22Rv1 (cell line): ENCODE results near the gene OIP5.
"Not testable (repeated sequence)": the region's sequence is repeated elsewhere in the genome, so short reads cannot be mapped to it uniquely, and the experiment has no call there.

Source experiments
- H3K27ac ChIP-seq: fragments of 450-650 bp; 2 replicates; pipeline ENCODE4 v1.5.1; 2017
- ZFX ChIP-seq: fragments of 450-650 bp; IDR thresholded peaks from 2 replicates; pipeline ENCODE4 v1.6.1; 2017; ENCODE audit warnings: antibody characterized with exemption, borderline replicate concordance
- TF ChIP-seq, protein P1 (sequence below): fragments of 450-650 bp; IDR thresholded peaks from 2 replicates; pipeline ENCODE4 v1.5.1; 2017; ENCODE audit warnings: mild to moderate bottlenecking

Gene OIP5

GRCh38 chr15:41331281-41331680 is 1.1 kb downstream of the OIP5 start:
- no peak for TF ChIP-seq ZFX
- TF ChIP-seq, protein P1, sequence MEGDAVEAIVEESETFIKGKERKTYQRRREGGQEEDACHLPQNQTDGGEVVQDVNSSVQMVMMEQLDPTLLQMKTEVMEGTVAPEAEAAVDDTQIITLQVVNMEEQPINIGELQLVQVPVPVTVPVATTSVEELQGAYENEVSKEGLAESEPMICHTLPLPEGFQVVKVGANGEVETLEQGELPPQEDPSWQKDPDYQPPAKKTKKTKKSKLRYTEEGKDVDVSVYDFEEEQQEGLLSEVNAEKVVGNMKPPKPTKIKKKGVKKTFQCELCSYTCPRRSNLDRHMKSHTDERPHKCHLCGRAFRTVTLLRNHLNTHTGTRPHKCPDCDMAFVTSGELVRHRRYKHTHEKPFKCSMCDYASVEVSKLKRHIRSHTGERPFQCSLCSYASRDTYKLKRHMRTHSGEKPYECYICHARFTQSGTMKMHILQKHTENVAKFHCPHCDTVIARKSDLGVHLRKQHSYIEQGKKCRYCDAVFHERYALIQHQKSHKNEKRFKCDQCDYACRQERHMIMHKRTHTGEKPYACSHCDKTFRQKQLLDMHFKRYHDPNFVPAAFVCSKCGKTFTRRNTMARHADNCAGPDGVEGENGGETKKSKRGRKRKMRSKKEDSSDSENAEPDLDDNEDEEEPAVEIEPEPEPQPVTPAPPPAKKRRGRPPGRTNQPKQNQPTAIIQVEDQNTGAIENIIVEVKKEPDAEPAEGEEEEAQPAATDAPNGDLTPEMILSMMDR, result no peak
- H3K27ac ChIP-seq, result peak overlapping the region; percentile 96

DNA sequence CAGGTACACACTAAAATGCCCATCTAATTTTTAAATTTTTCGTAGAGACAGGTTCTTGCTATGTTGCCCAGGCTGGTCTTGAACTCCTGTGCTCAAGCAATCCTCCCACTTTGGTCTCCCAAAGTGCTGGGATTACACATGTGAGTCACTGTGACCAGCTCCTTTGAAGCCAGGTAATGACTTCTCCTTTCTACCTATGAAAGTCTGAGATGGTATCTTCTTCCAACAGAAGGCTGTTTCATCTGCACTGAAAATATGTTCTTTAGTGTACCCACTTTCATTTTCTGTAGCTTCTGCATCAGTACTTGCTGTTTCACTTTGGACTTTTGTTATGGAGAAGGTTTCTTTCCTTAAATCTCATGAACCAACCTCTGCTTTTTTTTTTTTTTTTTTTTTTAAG is 8.8 kb downstream of the OIP5 start:
- no peak overlapping the region for H3K27ac ChIP-seq
- no peak for TF ChIP-seq ZFX
- TF ChIP-seq, protein P1, result no peak

- not testable (repeated sequence) for H3K27ac ChIP-seq
These were observed 11.5 kb downstream of the OIP5 start for GRCh38 chr15:41320805-41321330.

GRCh38 chr15:41309226-41309905 is 23.0 kb downstream of the OIP5 start:
- TF ChIP-seq, protein P1, result no peak
- TF ChIP-seq ZFX, result no peak
- H3K27ac ChIP-seq, result no peak overlapping the region

- TF ChIP-seq, protein P1, result no peak
- no peak for TF ChIP-seq ZFX
- no peak overlapping the region for H3K27ac ChIP-seq
These were observed 24.7 kb downstream of the OIP5 start for GRCh38 chr15:41307679-41308078.

GRCh38 chr15:41304149-41304770 is 28.1 kb downstream of the OIP5 start:
- TF ChIP-seq, protein P1, result no peak
- TF ChIP-seq ZFX, result no peak
- H3K27ac ChIP-seq, result no peak overlapping the region

DNA sequence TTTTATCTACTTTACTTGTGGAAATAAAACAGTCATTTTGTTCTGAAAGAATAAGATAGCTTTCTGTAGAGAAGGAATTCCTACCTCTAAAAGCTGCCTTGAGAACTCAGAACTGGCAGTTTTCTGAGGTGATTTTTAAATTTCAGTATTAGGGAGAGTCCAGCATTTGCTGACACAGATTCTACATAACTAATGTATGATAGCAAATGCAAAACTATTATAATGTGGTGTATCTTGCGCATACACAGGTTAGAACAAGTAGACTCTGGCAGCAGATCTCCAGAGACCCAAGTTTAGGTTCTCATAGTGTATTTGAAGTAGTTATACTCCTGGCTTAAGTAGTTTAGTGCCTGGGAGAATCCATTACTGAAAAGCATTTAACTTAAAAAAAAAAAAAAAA is 30.8 kb downstream of the OIP5 start:
- TF ChIP-seq, protein P1, result no peak
- no peak for TF ChIP-seq ZFX
- H3K27ac ChIP-seq, result no peak overlapping the region

- H3K27ac ChIP-seq, result not testable (repeated sequence)
These were observed 31.3 kb downstream of the OIP5 start for GRCh38 chr15:41301139-41301538.
